ENCODE measurements around the gene TMEM63A. TPM values are rescaled to one million over a fixed set of nuclear protein-coding genes. Genes with fewer than 3 reads are reported as not detected.

The TMEM63A gene
- total and polyA plus RNA-seq, 2 of the 13 experiments (the other 11 are each of a cell fraction or from before 2014, with no cell fraction given): 23.9 to 53.3 TPM

GRCh38 chr1:225891229-225891972, 9.2 kb upstream of the TMEM63A start (continued):
- TF ChIP-seq ZNF432 (CRISPR knock-in tag; IDR thresholded peaks at IDR 0.05; ENCODE audit: borderline replicate concordance) (no peak), FOXJ3 (CRISPR knock-in tag; IDR thresholded peaks at IDR 0.05; ENCODE audit: borderline replicate concordance) (no peak), SAP130 (CRISPR knock-in tag; IDR thresholded peaks at IDR 0.05; ENCODE audit: low read depth) (peak; percentile 5; the same call in 1 of the 2 replicates), SNAPC2 (CRISPR knock-in tag; IDR thresholded peaks at IDR 0.05) (no peak), ZNF382 (CRISPR knock-in tag; IDR thresholded peaks at IDR 0.05; ENCODE audit: borderline replicate concordance) (no peak), DR1 (CRISPR knock-in tag; IDR thresholded peaks at IDR 0.05) (no peak), TRIM24 (CRISPR knock-in tag; IDR thresholded peaks at IDR 0.05) (no peak), PHF21A (CRISPR knock-in tag; IDR thresholded peaks at IDR 0.05) (peak; percentile 56), MAZ (IDR thresholded peaks at IDR 0.05; ENCODE audit: borderline replicate concordance, low read depth, low read length) (no peak), MAZ (CRISPR knock-in tag; IDR thresholded peaks at IDR 0.05; ENCODE audit: low read depth) (0 out of 2 replicates have a peak, but pooled peaks have one; percentile 39), ZBTB2 (CRISPR knock-in tag; IDR thresholded peaks at IDR 0.05; ENCODE audit: low read depth) (no peak), FOSL1 (CRISPR knock-in tag; IDR thresholded peaks at IDR 0.05; ENCODE audit: borderline replicate concordance) (no peak), NCOR1 (IDR thresholded peaks at IDR 0.05; ENCODE audit: borderline replicate concordance, low read length) (peak; percentile 51; the same call in 1 of the 2 replicates), ZNF260 (CRISPR knock-in tag; IDR thresholded peaks at IDR 0.05; ENCODE audit: borderline replicate concordance, low read depth) (no peak), EZH2 (conservative IDR thresholded peaks at IDR 0.05; ENCODE audit: low read depth, low read length) (no peak), SKI (IDR thresholded peaks at IDR 0.05; ENCODE audit: partially characterized antibody) (no peak)
- TF ChIP-seq, protein P1, sequence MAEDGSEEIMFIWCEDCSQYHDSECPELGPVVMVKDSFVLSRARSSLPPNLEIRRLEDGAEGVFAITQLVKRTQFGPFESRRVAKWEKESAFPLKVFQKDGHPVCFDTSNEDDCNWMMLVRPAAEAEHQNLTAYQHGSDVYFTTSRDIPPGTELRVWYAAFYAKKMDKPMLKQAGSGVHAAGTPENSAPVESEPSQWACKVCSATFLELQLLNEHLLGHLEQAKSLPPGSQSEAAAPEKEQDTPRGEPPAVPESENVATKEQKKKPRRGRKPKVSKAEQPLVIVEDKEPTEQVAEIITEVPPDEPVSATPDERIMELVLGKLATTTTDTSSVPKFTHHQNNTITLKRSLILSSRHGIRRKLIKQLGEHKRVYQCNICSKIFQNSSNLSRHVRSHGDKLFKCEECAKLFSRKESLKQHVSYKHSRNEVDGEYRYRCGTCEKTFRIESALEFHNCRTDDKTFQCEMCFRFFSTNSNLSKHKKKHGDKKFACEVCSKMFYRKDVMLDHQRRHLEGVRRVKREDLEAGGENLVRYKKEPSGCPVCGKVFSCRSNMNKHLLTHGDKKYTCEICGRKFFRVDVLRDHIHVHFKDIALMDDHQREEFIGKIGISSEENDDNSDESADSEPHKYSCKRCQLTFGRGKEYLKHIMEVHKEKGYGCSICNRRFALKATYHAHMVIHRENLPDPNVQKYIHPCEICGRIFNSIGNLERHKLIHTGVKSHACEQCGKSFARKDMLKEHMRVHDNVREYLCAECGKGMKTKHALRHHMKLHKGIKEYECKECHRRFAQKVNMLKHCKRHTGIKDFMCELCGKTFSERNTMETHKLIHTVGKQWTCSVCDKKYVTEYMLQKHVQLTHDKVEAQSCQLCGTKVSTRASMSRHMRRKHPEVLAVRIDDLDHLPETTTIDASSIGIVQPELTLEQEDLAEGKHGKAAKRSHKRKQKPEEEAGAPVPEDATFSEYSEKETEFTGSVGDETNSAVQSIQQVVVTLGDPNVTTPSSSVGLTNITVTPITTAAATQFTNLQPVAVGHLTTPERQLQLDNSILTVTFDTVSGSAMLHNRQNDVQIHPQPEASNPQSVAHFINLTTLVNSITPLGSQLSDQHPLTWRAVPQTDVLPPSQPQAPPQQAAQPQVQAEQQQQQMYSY (CRISPR knock-in tag; IDR thresholded peaks at IDR 0.05): no peak
- TF ChIP-seq, protein P2, sequence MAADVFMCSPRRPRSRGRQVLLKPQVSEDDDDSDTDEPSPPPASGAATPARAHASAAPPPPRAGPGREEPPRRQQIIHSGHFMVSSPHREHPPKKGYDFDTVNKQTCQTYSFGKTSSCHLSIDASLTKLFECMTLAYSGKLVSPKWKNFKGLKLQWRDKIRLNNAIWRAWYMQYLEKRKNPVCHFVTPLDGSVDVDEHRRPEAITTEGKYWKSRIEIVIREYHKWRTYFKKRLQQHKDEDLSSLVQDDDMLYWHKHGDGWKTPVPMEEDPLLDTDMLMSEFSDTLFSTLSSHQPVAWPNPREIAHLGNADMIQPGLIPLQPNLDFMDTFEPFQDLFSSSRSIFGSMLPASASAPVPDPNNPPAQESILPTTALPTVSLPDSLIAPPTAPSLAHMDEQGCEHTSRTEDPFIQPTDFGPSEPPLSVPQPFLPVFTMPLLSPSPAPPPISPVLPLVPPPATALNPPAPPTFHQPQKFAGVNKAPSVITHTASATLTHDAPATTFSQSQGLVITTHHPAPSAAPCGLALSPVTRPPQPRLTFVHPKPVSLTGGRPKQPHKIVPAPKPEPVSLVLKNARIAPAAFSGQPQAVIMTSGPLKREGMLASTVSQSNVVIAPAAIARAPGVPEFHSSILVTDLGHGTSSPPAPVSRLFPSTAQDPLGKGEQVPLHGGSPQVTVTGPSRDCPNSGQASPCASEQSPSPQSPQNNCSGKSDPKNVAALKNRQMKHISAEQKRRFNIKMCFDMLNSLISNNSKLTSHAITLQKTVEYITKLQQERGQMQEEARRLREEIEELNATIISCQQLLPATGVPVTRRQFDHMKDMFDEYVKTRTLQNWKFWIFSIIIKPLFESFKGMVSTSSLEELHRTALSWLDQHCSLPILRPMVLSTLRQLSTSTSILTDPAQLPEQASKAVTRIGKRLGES (CRISPR knock-in tag; IDR thresholded peaks at IDR 0.05; ENCODE audit: borderline replicate concordance): no peak
- TF ChIP-seq, protein P3, sequence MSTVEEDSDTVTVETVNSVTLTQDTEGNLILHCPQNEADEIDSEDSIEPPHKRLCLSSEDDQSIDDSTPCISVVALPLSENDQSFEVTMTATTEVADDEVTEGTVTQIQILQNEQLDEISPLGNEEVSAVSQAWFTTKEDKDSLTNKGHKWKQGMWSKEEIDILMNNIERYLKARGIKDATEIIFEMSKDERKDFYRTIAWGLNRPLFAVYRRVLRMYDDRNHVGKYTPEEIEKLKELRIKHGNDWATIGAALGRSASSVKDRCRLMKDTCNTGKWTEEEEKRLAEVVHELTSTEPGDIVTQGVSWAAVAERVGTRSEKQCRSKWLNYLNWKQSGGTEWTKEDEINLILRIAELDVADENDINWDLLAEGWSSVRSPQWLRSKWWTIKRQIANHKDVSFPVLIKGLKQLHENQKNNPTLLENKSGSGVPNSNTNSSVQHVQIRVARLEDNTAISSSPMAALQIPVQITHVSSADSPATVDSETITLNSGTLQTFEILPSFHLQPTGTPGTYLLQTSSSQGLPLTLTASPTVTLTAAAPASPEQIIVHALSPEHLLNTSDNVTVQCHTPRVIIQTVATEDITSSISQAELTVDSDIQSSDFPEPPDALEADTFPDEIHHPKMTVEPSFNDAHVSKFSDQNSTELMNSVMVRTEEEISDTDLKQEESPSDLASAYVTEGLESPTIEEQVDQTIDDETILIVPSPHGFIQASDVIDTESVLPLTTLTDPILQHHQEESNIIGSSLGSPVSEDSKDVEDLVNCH (CRISPR knock-in tag; IDR thresholded peaks at IDR 0.05): no peak

Data from HepG2 (cell line).